Skeletal muscle tissue (tissue), 4 donors: ENCODE results near the gene MYO9B. TPM values are rescaled to one million over a fixed set of nuclear protein-coding genes. Genes with fewer than 3 reads are reported as not detected.

Experiments used
- H3K27ac ChIP-seq: one replicate; pipeline ENCODE4 v1.7.0; 2013; ENCODE audit warnings: mild to moderate bottlenecking, low read depth, low read length, inconsistent platforms
- H3K27me3 ChIP-seq, 3 donors: one replicate each; pipeline ENCODE4 v1.7.0; 2013; ENCODE audit warnings: low read length in 3 of 3; ENCODE audit not compliant: control insufficient read depth in 3 of 3, insufficient read depth in 3 of 3
- H3K36me3 ChIP-seq, 3 donors: one replicate each; pipeline ENCODE4 v1.7.0; 2013; ENCODE audit warnings: low read length in 3 of 3; ENCODE audit not compliant: control insufficient read depth in 3 of 3, insufficient read depth in 3 of 3
- H3K4me1 ChIP-seq, 3 donors: one replicate each; pipeline ENCODE4 v1.7.0; 2013; ENCODE audit warnings: low read length in 3 of 3, mild to moderate bottlenecking in 3 of 3; ENCODE audit not compliant: control insufficient read depth in 3 of 3, insufficient read depth in 3 of 3
- H3K4me3 ChIP-seq, 3 donors: one replicate each; pipeline ENCODE4 v1.7.0; 2013; ENCODE audit warnings: low read length in 3 of 3
- H3K9ac ChIP-seq, 3 donors: one replicate each; pipeline ENCODE4 v1.7.0; 2013; ENCODE audit warnings: low read length in 3 of 3, mild to moderate bottlenecking in 3 of 3, moderate library complexity in 2 of 3, low read depth in 1 of 3
- H3K9me3 ChIP-seq, 3 donors: one replicate each; pipeline ENCODE4 v1.7.0; 2013; ENCODE audit warnings: low read length in 3 of 3; ENCODE audit not compliant: control insufficient read depth in 3 of 3
- total RNA-seq: library from RNA; depleted of rRNA; stranded (reverse); fragments of >200 nt; gene quantifications from one replicate; pipeline ENCODE4 v1.2.3, GENCODE V29; 2014
- donor health status: Osteomylitis.

MYO9B gene
- total RNA-seq, 1 donor from 2014 or later = 12.5 TPM

- no peaks in the 10 kb centered on the region for H3K9me3 ChIP-seq
- H3K27ac ChIP-seq = no peak overlapping the region
- H3K36me3 ChIP-seq = peaks cover 0 to 6% (median 4%) of the 10 kb centered on the region in 3 donors
- H3K4me1 ChIP-seq = peaks cover 0 to 7% (median 2%) of the 10 kb centered on the region in 3 donors
- no peak overlapping the region for H3K4me3 ChIP-seq
- no peak overlapping the region for H3K9ac ChIP-seq
- H3K27me3 ChIP-seq = peaks cover 0 to 8% (median 3%) of the 10 kb centered on the region in 3 donors
Observed at GRCh38 chr19:17256130-17256529, 180.6 kb downstream of the MYO9B start.

DNA sequence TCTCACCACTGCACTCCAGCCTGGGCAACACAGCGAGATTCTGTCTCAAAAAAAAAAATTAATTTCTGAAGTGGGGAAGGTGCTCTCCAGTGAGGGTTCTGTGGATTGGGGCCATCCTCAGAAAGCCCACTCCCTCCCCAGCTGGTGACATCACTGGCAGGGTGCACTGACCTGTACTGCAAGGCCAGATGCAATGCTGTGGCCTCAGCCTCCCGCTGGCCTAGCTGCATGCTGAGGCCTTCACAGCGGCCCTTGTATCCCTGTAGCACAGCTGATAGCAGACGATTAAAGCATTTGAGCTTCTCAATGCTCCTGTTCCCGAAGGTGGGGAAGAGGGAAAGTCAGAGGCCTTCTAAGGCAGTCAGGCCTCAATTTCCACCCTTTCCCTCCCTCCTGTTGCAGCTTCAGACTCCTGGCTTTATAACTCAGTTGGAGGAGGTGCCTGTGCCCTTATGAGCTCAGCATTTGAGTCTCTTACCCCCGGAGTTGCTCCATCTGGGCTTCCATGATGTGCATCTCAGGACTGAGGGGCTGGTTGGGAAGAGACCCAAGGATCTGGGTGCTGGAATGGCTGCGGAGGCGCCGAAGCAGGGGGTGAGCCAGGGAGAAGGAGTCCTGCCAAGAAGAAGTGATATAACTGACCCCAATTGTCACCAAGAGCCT lies 183.7 kb downstream of the MYO9B start:
- Histone ChIP-seq H3K27me3 (peaks cover 0 to 3% (median 2%) of the 10 kb centered on the region in 3 donors), H3K9me3 (no peaks in the 10 kb centered on the region), H3K9ac (no peak overlapping the region), H3K4me3 (no peak overlapping the region), H3K27ac (no peak overlapping the region), H3K4me1 (peaks cover 0 to 7% (median 2%) of the 10 kb centered on the region in 3 donors), H3K36me3 (peaks cover 0 to 4% (median 3%) of the 10 kb centered on the region in 3 donors)

- no peak overlapping the region for H3K4me3 ChIP-seq
- H3K9me3 ChIP-seq = no peaks in the 10 kb centered on the region
- H3K4me1 ChIP-seq = peaks cover 0 to 7% (median 2%) of the 10 kb centered on the region in 3 donors
- H3K27me3 ChIP-seq = peaks cover 0 to 3% (median 0%) of the 10 kb centered on the region in 3 donors
- H3K27ac ChIP-seq = no peak overlapping the region
- peaks cover 0 to 4% (median 3%) of the 10 kb centered on the region in 3 donors for H3K36me3 ChIP-seq
- no peak overlapping the region for H3K9ac ChIP-seq
Observed at GRCh38 chr19:17259934-17260333, 184.4 kb downstream of the MYO9B start.

DNA sequence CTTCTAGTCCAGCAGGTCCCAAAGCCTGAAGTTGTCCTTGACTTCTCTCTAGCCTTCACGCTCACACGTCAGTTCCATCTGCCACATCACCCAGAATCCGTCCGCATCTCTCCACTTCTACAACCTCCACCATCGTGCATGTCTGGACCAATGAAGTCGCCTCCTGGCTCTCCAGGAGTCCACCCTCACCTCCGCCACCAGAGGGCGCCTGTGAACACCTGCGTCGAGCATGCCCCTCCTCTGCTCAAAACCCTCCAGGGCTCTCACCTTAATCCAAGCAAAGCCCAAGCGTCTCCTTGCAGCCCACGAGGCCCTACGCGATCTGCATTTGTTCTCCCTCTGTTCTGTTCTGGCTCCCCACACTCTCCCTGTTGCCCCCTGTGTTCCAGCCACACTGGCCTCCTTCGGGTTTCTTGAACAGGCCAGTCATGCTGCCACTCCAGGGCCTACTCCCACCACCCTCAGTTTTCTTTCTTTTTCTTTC lies 185.3 kb downstream of the MYO9B start:
- Histone ChIP-seq H3K9me3 (no peaks in the 10 kb centered on the region), H3K27me3 (no peaks in the 10 kb centered on the region), H3K4me3 (no peak overlapping the region), H3K4me1 (peaks cover 0 to 7% (median 2%) of the 10 kb centered on the region in 3 donors), H3K27ac (no peak overlapping the region), H3K36me3 (peaks cover 0 to 4% (median 3%) of the 10 kb centered on the region in 3 donors), H3K9ac (peak overlapping the region in 1 of 3 donors; percentile 57)

DNA sequence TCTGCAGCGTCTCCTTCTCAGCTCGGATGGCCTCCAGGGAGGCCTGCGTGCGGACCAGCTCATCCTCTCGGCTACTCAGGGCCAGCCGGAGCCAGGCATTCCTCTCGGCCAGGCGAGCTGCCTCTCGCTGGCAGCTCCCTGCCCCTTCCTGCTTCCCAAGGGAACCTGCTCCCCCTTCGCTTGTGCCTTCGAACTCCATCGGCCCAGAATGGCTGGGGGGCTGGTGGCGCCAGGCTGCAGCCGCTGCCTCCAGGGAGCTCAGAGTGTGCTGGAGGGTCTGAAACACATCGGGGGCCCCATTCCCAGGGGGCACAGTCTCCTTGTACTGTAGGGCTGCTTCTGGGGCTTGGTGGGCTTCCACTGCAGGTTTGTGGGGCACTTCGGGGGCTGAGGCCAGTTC lies 187.0 kb downstream of the MYO9B start:
- Histone ChIP-seq H3K27me3 (no peaks in the 10 kb centered on the region), H3K4me3 (no peak overlapping the region), H3K9ac (peak overlapping the region in 1 of 3 donors; percentile 25), H3K4me1 (peaks cover 0 to 10% (median 4%) of the 10 kb centered on the region in 3 donors), H3K9me3 (no peaks in the 10 kb centered on the region), H3K36me3 (peaks cover 0 to 3% (median 0%) of the 10 kb centered on the region in 3 donors), H3K27ac (no peak overlapping the region)

Other genes starting within 250 kb of the MYO9B start
- 17.7 TPM for gene SIN3B, start 246.4 kb upstream of the MYO9B start, total RNA-seq
- gene F2RL3, start 186.8 kb upstream of the MYO9B start, total RNA-seq = 0.52 TPM
- gene CPAMD8, start 49.0 kb upstream of the MYO9B start, total RNA-seq = 3.7 TPM
- gene HAUS8, start 325 bp upstream of the MYO9B start, total RNA-seq = 2.6 TPM
- 19.3 TPM for gene USE1, start 139.6 kb downstream of the MYO9B start, total RNA-seq
- gene OCEL1, start 150.4 kb downstream of the MYO9B start, total RNA-seq = 4.7 TPM
- gene NR2F6, start 170.1 kb downstream of the MYO9B start, total RNA-seq = 21.9 TPM
- gene USHBP1, start 189.0 kb downstream of the MYO9B start, total RNA-seq = 2.1 TPM
- gene BABAM1, start 191.7 kb downstream of the MYO9B start, total RNA-seq = 64.7 TPM
- gene ANKLE1, start 206.1 kb downstream of the MYO9B start, total RNA-seq = 0.52 TPM
- 6.8 TPM for gene ABHD8, start 227.6 kb downstream of the MYO9B start, total RNA-seq
- 11.5 TPM for gene MRPL34, start 230.1 kb downstream of the MYO9B start, total RNA-seq
- 5.7 TPM for gene DDA1, start 233.8 kb downstream of the MYO9B start, total RNA-seq